GM19463 (cell line): ENCODE results near the gene TSEN15.
"Not testable (repeated sequence)": the region's sequence is repeated elsewhere in the genome, so short reads cannot be mapped to it uniquely, and the experiment has no call there.

Source experiments
- ATAC-seq: cut with Tn5 transposase; IDR thresholded peaks from one replicate; pipeline ENCODE4 v1.9.1; 2021; ENCODE audit warnings: mild to moderate bottlenecking, moderate library complexity; ENCODE audit not compliant: unreplicated experiment

TSEN15 gene

GRCh38 chr1:184031092-184031408 lies 20.5 kb upstream of the TSEN15 start:
- no peak for ATAC-seq

GRCh38 chr1:184031409-184032107 lies 20.0 kb upstream of the TSEN15 start:
- ATAC-seq = no peak

- no peak for ATAC-seq
These were observed 19.1 kb upstream of the TSEN15 start for GRCh38 chr1:184032306-184032929.

- no peak for ATAC-seq
These were observed 18.6 kb upstream of the TSEN15 start for GRCh38 chr1:184032930-184033418.

GRCh38 chr1:184033711-184034167 lies 17.8 kb upstream of the TSEN15 start:
- ATAC-seq = no peak

- no peak for ATAC-seq
These were observed 16.7 kb upstream of the TSEN15 start for GRCh38 chr1:184034761-184035379.

- ATAC-seq = no peak
These were observed 15.6 kb upstream of the TSEN15 start for GRCh38 chr1:184035719-184036516.

- peak; percentile 27 for ATAC-seq
These were observed 15.0 kb upstream of the TSEN15 start for GRCh38 chr1:184036517-184036949.

- no peak for ATAC-seq
These were observed 13.5 kb upstream of the TSEN15 start for GRCh38 chr1:184037849-184038591.

GRCh38 chr1:184039126-184039525 lies 12.4 kb upstream of the TSEN15 start:
- ATAC-seq = no peak

- ATAC-seq = no peak
These were observed 9.8 kb upstream of the TSEN15 start for GRCh38 chr1:184041731-184042130.

GRCh38 chr1:184043315-184043714 lies 8.2 kb upstream of the TSEN15 start:
- ATAC-seq = not testable (repeated sequence)

GRCh38 chr1:184044603-184045376 lies 6.7 kb upstream of the TSEN15 start:
- ATAC-seq = no peak

GRCh38 chr1:184047541-184047940 lies 4.0 kb upstream of the TSEN15 start:
- not testable (repeated sequence) for ATAC-seq

GRCh38 chr1:184048561-184049240 lies 2.8 kb upstream of the TSEN15 start:
- ATAC-seq = no peak

- no peak for ATAC-seq
These were observed 2.2 kb upstream of the TSEN15 start for GRCh38 chr1:184049291-184049690.

GRCh38 chr1:184049836-184050468 lies 1.6 kb upstream of the TSEN15 start:
- ATAC-seq = no peak

- ATAC-seq = no peak
These were observed 894 bp upstream of the TSEN15 start for GRCh38 chr1:184050636-184051035.

- no peak for ATAC-seq
These were observed 419 bp upstream of the TSEN15 start for GRCh38 chr1:184051138-184051484.
